CD8-positive, alpha-beta memory T cell (primary cell): ENCODE results near the gene NEDD4L. TPM values are rescaled to one million over a fixed set of nuclear protein-coding genes. Genes with fewer than 3 reads are reported as not detected.
A peak's percentile ranks its signal among the peaks of the same experiment; 100 is the strongest.

Source experiments
- CTCF ChIA-PET: fragments of 350-600 bp; sonication (Branson Sonifier 250); formaldehyde crosslinking; loops from one replicate; lab custom pipeline; 2021; ENCODE audit warnings: antibody characterized with exemption; lab: Charles Lee
- POLR2A ChIA-PET: fragments of 350-600 bp; sonication (Branson Sonifier 250); formaldehyde crosslinking; loops from one replicate; lab custom pipeline; 2021; ENCODE audit warnings: antibody characterized with exemption; lab: Charles Lee
- DNase-seq, 5 donors: peaks; one replicate each; pipeline versions ENCODE4 v3.0.0 to v3.0.0-alpha.2; 2020 to 2022; ENCODE audit warnings: mixed read lengths in 1 of 5
- H3K27ac ChIP-seq: one replicate; pipeline ENCODE4 v1.7.0; 2013; ENCODE audit warnings: low read depth, mild to moderate bottlenecking, low read length, moderate library complexity
- H3K27me3 ChIP-seq: 2 replicates; pipeline ENCODE4 v1.7.0; 2013; ENCODE audit warnings: low read length, mild to moderate bottlenecking; ENCODE audit not compliant: insufficient read depth, poor library complexity, severe bottlenecking
- H3K36me3 ChIP-seq: 2 replicates; pipeline ENCODE4 v1.7.0; 2013; ENCODE audit warnings: mild to moderate bottlenecking, low read length, moderate library complexity; ENCODE audit not compliant: insufficient read depth
- H3K4me1 ChIP-seq: 2 replicates; pipeline ENCODE4 v1.7.0; 2013; ENCODE audit warnings: mild to moderate bottlenecking, low read length, moderate library complexity; ENCODE audit not compliant: insufficient read depth
- H3K4me3 ChIP-seq: 2 replicates; pipeline ENCODE4 v1.7.0; 2013; ENCODE audit warnings: mild to moderate bottlenecking, low read length
- H3K9me3 ChIP-seq: 2 replicates; pipeline ENCODE4 v1.7.0; 2013; ENCODE audit warnings: mild to moderate bottlenecking, low read length
- H3K27ac Mint-ChIP-seq, 8 donors: one replicate each; pipeline ENCODE4 v1.8.0; 2020 to 2021; ENCODE audit warnings: mixed read lengths in 8 of 8, mild to moderate bottlenecking in 6 of 8, inconsistent platforms in 3 of 8, moderate library complexity in 3 of 8
- H3K27me3 Mint-ChIP-seq, 2 donors: one replicate each; pipeline ENCODE4 v1.8.0; 2020 to 2021; ENCODE audit warnings: mixed read lengths in 2 of 2, mild to moderate bottlenecking in 1 of 2, moderate library complexity in 1 of 2
- H3K36me3 Mint-ChIP-seq, 3 donors: one replicate each; pipeline ENCODE4 v1.8.0; 2020 to 2021; ENCODE audit warnings: mixed read lengths in 3 of 3, inconsistent platforms in 1 of 3, mild to moderate bottlenecking in 1 of 3
- H3K4me1 Mint-ChIP-seq, 3 donors: one replicate each; pipeline ENCODE4 v1.8.0; 2020 to 2021; ENCODE audit warnings: mixed read lengths in 3 of 3, inconsistent platforms in 1 of 3, mild to moderate bottlenecking in 1 of 3
- H3K4me3 Mint-ChIP-seq, 7 donors: one replicate each; pipeline ENCODE4 v1.8.0; 2020 to 2021; ENCODE audit warnings: mixed read lengths in 7 of 7, mild to moderate bottlenecking in 6 of 7, moderate library complexity in 4 of 7, inconsistent platforms in 2 of 7
- H3K9me3 Mint-ChIP-seq, 5 donors: one replicate each; pipeline ENCODE4 v1.8.0; 2020 to 2022; ENCODE audit warnings: mixed read lengths in 5 of 5, mild to moderate bottlenecking in 3 of 5, moderate library complexity in 2 of 5, inconsistent platforms in 1 of 5
- polyA plus RNA-seq: library from polyadenylated mRNA; unstranded; fragments of 300-500 nt; fragmentation: Illumina TruSeq; gene quantifications from one replicate; pipeline ENCODE4 v1.2.3, GENCODE V29; 2021
- total RNA-seq, 2 experiments: library from RNA; stranded (reverse); gene quantifications; one replicate each; pipeline ENCODE4 v1.2.3, GENCODE V29; 2021

The NEDD4L gene
- total and polyA plus RNA-seq, 3 experiments from 2014 or later, result 1.4 to 4.1 (median 3.0) TPM

- no peaks in the 10 kb centered on the region for H3K9me3 ChIP-seq
- POLR2A ChIA-PET, result no interaction called here
- no peaks in the 10 kb centered on the region for H3K27me3 ChIP-seq
- Mint-ChIP-seq H3K4me3 (no peak overlapping the region), H3K27me3 (peaks cover 4 to 17% of the 10 kb centered on the region in 2 donors), H3K9me3 (no peaks in the 10 kb centered on the region), H3K27ac (peak overlapping the region in 1 of 8 donors; percentile 75), H3K36me3 (no peaks in the 10 kb centered on the region), H3K4me1 (peaks cover 0 to 4% (median 0%) of the 10 kb centered on the region in 3 donors)
- CTCF ChIA-PET, result no interaction called here
- H3K4me3 ChIP-seq, result peak overlapping the region; percentile 33
- H3K27ac ChIP-seq, result no peak overlapping the region
- no peaks in the 10 kb centered on the region for H3K36me3 ChIP-seq
- no peak for DNase-seq
- H3K4me1 ChIP-seq, result peaks cover 10% of the 10 kb centered on the region
Observed at GRCh38 chr18:58400331-58400870, 356.4 kb downstream of the NEDD4L start.

DNA sequence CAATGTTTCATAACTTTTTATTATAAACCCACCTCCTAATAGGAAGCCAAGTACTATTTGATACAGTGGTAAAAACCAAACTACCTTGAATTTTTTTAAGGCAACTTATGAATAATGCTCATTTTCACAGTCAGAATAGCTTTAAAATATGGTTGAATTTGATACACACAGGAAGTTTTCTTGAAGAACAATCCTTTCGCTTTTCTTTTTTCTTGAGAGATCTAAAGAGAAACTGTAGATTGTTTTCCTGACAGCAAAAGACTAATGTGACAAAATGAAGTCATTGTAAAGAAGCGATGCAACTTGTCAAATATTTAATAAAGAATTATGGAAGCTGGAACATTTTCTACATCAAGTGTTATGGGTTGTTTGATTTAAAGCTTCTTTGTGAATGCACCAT is 357.2 kb downstream of the NEDD4L start:
- Mint-ChIP-seq H3K4me3 (no peak overlapping the region), H3K9me3 (no peaks in the 10 kb centered on the region), H3K4me1 (peaks cover 0 to 1% (median 0%) of the 10 kb centered on the region in 3 donors), H3K27ac (no peak overlapping the region), H3K27me3 (peaks cover 4 to 21% of the 10 kb centered on the region in 2 donors), H3K36me3 (no peaks in the 10 kb centered on the region)
- no peaks in the 10 kb centered on the region for H3K36me3 ChIP-seq
- no peak overlapping the region for H3K27ac ChIP-seq
- POLR2A ChIA-PET, result no interaction called here
- no peaks in the 10 kb centered on the region for H3K27me3 ChIP-seq
- CTCF ChIA-PET, result no interaction called here
- H3K4me3 ChIP-seq, result no peak overlapping the region
- no peaks in the 10 kb centered on the region for H3K9me3 ChIP-seq
- peaks cover 10% of the 10 kb centered on the region for H3K4me1 ChIP-seq
- DNase-seq, result no peak

GRCh38 chr18:58402247-58402646 is 358.2 kb downstream of the NEDD4L start:
- Histone ChIP-seq H3K27ac (no peak overlapping the region), H3K4me3 (no peak overlapping the region), H3K9me3 (no peaks in the 10 kb centered on the region), H3K4me1 (peaks cover 10% of the 10 kb centered on the region), H3K36me3 (no peaks in the 10 kb centered on the region), H3K27me3 (no peaks in the 10 kb centered on the region)
- POLR2A ChIA-PET, result no interaction called here
- CTCF ChIA-PET, result no interaction called here
- H3K27ac Mint-ChIP-seq, result no peak overlapping the region
- H3K4me3 Mint-ChIP-seq, result no peak overlapping the region
- H3K36me3 Mint-ChIP-seq, result no peaks in the 10 kb centered on the region
- H3K27me3 Mint-ChIP-seq, result peaks cover 4 to 18% of the 10 kb centered on the region in 2 donors
- DNase-seq, result no peak
- no peaks in the 10 kb centered on the region for H3K9me3 Mint-ChIP-seq
- H3K4me1 Mint-ChIP-seq, result peaks cover 0 to 1% (median 0%) of the 10 kb centered on the region in 3 donors

- H3K36me3 ChIP-seq, result no peaks in the 10 kb centered on the region
- peaks cover 0 to 2% (median 0%) of the 10 kb centered on the region in 3 donors for H3K36me3 Mint-ChIP-seq
- no peak overlapping the region for H3K27ac Mint-ChIP-seq
- H3K27me3 ChIP-seq, result no peaks in the 10 kb centered on the region
- no peak overlapping the region for H3K4me3 Mint-ChIP-seq
- no peak overlapping the region for H3K27ac ChIP-seq
- H3K9me3 ChIP-seq, result no peaks in the 10 kb centered on the region
- peaks cover 0 to 1% (median 0%) of the 10 kb centered on the region in 3 donors for H3K4me1 Mint-ChIP-seq
- no peaks in the 10 kb centered on the region for H3K9me3 Mint-ChIP-seq
- H3K4me3 ChIP-seq, result no peak overlapping the region
- peaks cover 4 to 10% of the 10 kb centered on the region in 2 donors for H3K27me3 Mint-ChIP-seq
- POLR2A ChIA-PET, result no interaction called here
- CTCF ChIA-PET, result no interaction called here
- no peak for DNase-seq
- peaks cover 10% of the 10 kb centered on the region for H3K4me1 ChIP-seq
Observed at GRCh38 chr18:58402951-58403702, 359.1 kb downstream of the NEDD4L start.

DNA sequence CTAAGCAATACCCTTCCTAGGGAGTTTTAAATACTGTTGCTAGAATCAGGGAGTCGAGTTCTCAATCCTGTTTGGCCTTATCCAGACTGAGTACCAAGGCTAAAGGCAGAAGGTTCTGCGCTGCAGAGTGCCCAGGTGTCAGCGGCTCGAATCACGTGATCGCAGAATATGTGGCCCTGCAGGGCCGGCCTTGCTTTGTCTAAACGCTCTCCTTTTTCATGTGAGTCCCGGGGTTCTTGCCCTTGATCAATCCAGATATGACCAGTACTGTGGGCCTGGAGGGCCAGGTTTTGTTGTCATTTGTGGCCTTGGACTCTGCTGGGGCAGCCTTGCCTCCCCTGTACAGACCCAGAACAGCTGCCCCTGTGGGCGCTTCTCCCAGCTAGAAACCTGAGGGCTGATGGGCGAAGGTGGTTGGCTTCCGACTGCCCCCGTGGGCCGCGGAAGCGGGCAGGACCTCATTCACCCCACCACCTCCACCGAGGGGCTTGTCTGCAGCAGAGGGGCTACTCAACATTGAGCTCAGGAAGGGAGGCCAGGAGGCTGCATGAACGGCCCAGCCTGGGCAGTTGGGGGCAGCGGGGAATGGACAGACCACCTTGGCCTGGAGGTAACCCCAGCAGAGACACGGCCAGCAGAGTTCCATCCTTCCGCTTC is 359.9 kb downstream of the NEDD4L start:
- no peaks in the 10 kb centered on the region for H3K9me3 ChIP-seq
- CTCF ChIA-PET, result no interaction called here
- no peak overlapping the region for H3K4me3 ChIP-seq
- Mint-ChIP-seq H3K9me3 (no peaks in the 10 kb centered on the region), H3K4me1 (peaks cover 0 to 1% (median 0%) of the 10 kb centered on the region in 3 donors), H3K27ac (no peak overlapping the region), H3K27me3 (peaks cover 4 to 5% of the 10 kb centered on the region in 2 donors), H3K36me3 (peaks cover 0 to 2% (median 0%) of the 10 kb centered on the region in 3 donors), H3K4me3 (no peak overlapping the region)
- POLR2A ChIA-PET, result no interaction called here
- peaks cover 10% of the 10 kb centered on the region for H3K4me1 ChIP-seq
- H3K27ac ChIP-seq, result no peak overlapping the region
- H3K27me3 ChIP-seq, result no peaks in the 10 kb centered on the region
- no peaks in the 10 kb centered on the region for H3K36me3 ChIP-seq
- DNase-seq, result no peak

GRCh38 chr18:58405107-58405898 is 361.3 kb downstream of the NEDD4L start:
- H3K4me3 Mint-ChIP-seq, result no peak overlapping the region
- Histone ChIP-seq H3K36me3 (no peaks in the 10 kb centered on the region), H3K27ac (no peak overlapping the region), H3K4me1 (peaks cover 7% of the 10 kb centered on the region), H3K4me3 (no peak overlapping the region), H3K27me3 (no peaks in the 10 kb centered on the region), H3K9me3 (no peaks in the 10 kb centered on the region)
- ChIA-PET POLR2A (no interaction called here), CTCF (no interaction called here)
- no peak overlapping the region for H3K27ac Mint-ChIP-seq
- DNase-seq, result no peak
- no peaks in the 10 kb centered on the region for H3K4me1 Mint-ChIP-seq
- H3K27me3 Mint-ChIP-seq, result peaks cover 4 to 5% of the 10 kb centered on the region in 2 donors
- no peaks in the 10 kb centered on the region for H3K9me3 Mint-ChIP-seq
- H3K36me3 Mint-ChIP-seq, result peaks cover 0 to 2% (median 0%) of the 10 kb centered on the region in 3 donors

GRCh38 chr18:58407263-58407648 is 363.2 kb downstream of the NEDD4L start:
- peaks cover 0 to 2% (median 0%) of the 10 kb centered on the region in 3 donors for H3K36me3 Mint-ChIP-seq
- CTCF ChIA-PET, result no interaction called here
- H3K9me3 Mint-ChIP-seq, result no peaks in the 10 kb centered on the region
- Histone ChIP-seq H3K4me1 (no peaks in the 10 kb centered on the region), H3K27ac (no peak overlapping the region), H3K4me3 (no peak overlapping the region), H3K9me3 (no peaks in the 10 kb centered on the region), H3K36me3 (no peaks in the 10 kb centered on the region), H3K27me3 (no peaks in the 10 kb centered on the region)
- no peaks in the 10 kb centered on the region for H3K4me1 Mint-ChIP-seq
- H3K27me3 Mint-ChIP-seq, result peaks cover 2 to 5% of the 10 kb centered on the region in 2 donors
- POLR2A ChIA-PET, result no interaction called here
- DNase-seq, result no peak
- H3K4me3 Mint-ChIP-seq, result no peak overlapping the region
- no peak overlapping the region for H3K27ac Mint-ChIP-seq
